ENCODE measurements around the gene GPR39. TPM values are rescaled to one million over a fixed set of nuclear protein-coding genes. Genes with fewer than 3 reads are reported as not detected.

GPR39 gene
- total RNA-seq, 1 donor, result 3.6 TPM

GRCh38 chr2:132633635-132634034, 217.0 kb downstream of the GPR39 start:
- no peaks in the 10 kb centered on the region for H3K36me3 ChIP-seq (ENCODE audit: insufficient read depth, low read length)
- H3K79me2 ChIP-seq (ENCODE audit: insufficient read depth, low read length), result no peaks in the 10 kb centered on the region
- DNase-seq (ENCODE audit: insufficient read length, low spot score, missing footprints), result no peak
- H3K4me1 ChIP-seq (ENCODE audit: insufficient read depth, low read length), result peaks cover 11% of the 10 kb centered on the region
- no peaks in the 10 kb centered on the region for H3K27me3 ChIP-seq (ENCODE audit: insufficient read depth, low read length)
- H3K4me2 ChIP-seq (ENCODE audit: insufficient read depth, low read length), result no peak overlapping the region
- H3K27ac ChIP-seq (ENCODE audit: low read depth, low read length), result no peak overlapping the region
- no peaks in the 10 kb centered on the region for H4K20me1 ChIP-seq (ENCODE audit: insufficient read depth, low read length)
- no peaks in the 10 kb centered on the region for H3K9me3 ChIP-seq (ENCODE audit: low read depth, low read length)
- TF ChIP-seq CTCF (IDR thresholded peaks at IDR 0.05; ENCODE audit: extremely low read depth, low read depth, low read length), result no peak
- H2AFZ ChIP-seq (ENCODE audit: low read length), result no peak overlapping the region
- H3K4me3 ChIP-seq (ENCODE audit: insufficient read depth, low read length), result no peak overlapping the region

DNA sequence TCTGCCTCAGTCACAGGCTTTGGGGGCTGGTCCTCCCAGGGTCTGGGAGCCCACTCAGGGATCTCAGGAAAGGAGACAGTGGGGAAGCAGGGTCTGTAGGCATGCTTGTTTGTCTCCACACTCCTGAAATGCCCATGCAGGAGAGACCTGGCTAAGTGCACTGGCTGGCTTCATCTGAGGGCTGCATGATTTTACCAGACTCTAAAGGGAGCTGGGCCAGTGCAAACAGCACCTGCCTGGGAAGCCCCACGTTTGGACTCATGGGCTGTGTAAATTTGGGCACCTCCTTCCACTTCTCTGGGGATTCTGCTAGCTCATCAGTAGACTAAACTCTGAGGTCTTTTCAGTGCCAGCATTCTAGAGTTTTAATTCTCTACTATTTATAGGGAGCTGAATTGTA, 219.7 kb downstream of the GPR39 start:
- peaks cover 11% of the 10 kb centered on the region for H3K4me1 ChIP-seq (ENCODE audit: insufficient read depth, low read length)
- H3K36me3 ChIP-seq (ENCODE audit: insufficient read depth, low read length), result no peaks in the 10 kb centered on the region
- H3K79me2 ChIP-seq (ENCODE audit: insufficient read depth, low read length), result no peaks in the 10 kb centered on the region
- no peak overlapping the region for H2AFZ ChIP-seq (ENCODE audit: low read length)
- H3K27me3 ChIP-seq (ENCODE audit: insufficient read depth, low read length), result no peaks in the 10 kb centered on the region
- TF ChIP-seq CTCF (IDR thresholded peaks at IDR 0.05; ENCODE audit: extremely low read depth, low read depth, low read length), result no peak
- no peaks in the 10 kb centered on the region for H4K20me1 ChIP-seq (ENCODE audit: insufficient read depth, low read length)
- H3K4me2 ChIP-seq (ENCODE audit: insufficient read depth, low read length), result no peak overlapping the region
- no peak overlapping the region for H3K27ac ChIP-seq (ENCODE audit: low read depth, low read length)
- no peaks in the 10 kb centered on the region for H3K9me3 ChIP-seq (ENCODE audit: low read depth, low read length)
- no peak overlapping the region for H3K4me3 ChIP-seq (ENCODE audit: insufficient read depth, low read length)
- no peak for DNase-seq (ENCODE audit: insufficient read length, low spot score, missing footprints)

DNA sequence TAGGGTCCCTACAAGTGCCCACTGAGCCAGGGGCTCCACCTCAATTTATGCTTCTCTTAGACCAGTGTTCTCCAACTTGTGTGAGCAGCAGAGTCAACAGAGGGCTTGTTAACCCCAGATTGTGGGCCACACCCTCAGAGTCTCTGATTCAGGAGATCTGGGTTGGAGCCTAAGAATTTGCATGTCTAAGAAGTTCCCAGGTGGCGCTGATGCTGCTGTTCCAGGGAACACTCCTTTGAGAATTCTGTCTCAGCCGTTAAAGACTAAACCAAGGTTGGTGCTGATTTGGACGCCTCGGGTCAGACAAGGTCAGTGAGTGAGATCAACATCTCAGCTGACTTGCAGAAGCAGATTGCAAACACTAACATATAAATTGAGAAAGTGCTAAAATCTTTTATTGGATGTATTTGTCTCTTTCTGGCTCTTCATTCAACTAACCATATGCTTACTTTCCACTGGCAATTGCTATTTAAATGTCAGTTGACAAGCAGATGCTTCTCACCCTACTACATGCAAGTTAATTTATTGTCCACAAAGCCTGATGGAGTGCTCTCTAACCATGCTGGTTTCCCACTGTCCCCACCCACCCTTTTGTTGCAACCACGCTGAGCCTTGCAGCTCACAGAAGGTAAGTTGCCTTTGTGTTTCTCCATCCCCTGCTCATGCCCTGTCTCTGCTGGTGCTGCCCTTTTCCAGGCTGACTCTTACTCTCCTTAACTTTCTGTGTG, 221.9 kb downstream of the GPR39 start:
- Histone ChIP-seq H3K36me3 (ENCODE audit: insufficient read depth, low read length) (no peaks in the 10 kb centered on the region), H3K27ac (ENCODE audit: low read depth, low read length) (no peak overlapping the region), H2AFZ (ENCODE audit: low read length) (no peak overlapping the region), H3K79me2 (ENCODE audit: insufficient read depth, low read length) (no peaks in the 10 kb centered on the region), H3K9me3 (ENCODE audit: low read depth, low read length) (no peaks in the 10 kb centered on the region), H3K4me3 (ENCODE audit: insufficient read depth, low read length) (no peak overlapping the region), H3K4me2 (ENCODE audit: insufficient read depth, low read length) (no peak overlapping the region), H3K4me1 (ENCODE audit: insufficient read depth, low read length) (no peaks in the 10 kb centered on the region), H4K20me1 (ENCODE audit: insufficient read depth, low read length) (no peaks in the 10 kb centered on the region), H3K27me3 (ENCODE audit: insufficient read depth, low read length) (no peaks in the 10 kb centered on the region)
- TF ChIP-seq CTCF (IDR thresholded peaks at IDR 0.05; ENCODE audit: extremely low read depth, low read depth, low read length), result no peak
- DNase-seq (ENCODE audit: insufficient read length, low spot score, missing footprints), result no peak

GRCh38 chr2:132640116-132640515, 223.5 kb downstream of the GPR39 start:
- Histone ChIP-seq H3K4me2 (ENCODE audit: insufficient read depth, low read length) (no peak overlapping the region), H3K27me3 (ENCODE audit: insufficient read depth, low read length) (no peaks in the 10 kb centered on the region), H3K36me3 (ENCODE audit: insufficient read depth, low read length) (no peaks in the 10 kb centered on the region), H3K9me3 (ENCODE audit: low read depth, low read length) (no peaks in the 10 kb centered on the region), H2AFZ (ENCODE audit: low read length) (no peak overlapping the region), H3K4me1 (ENCODE audit: insufficient read depth, low read length) (no peaks in the 10 kb centered on the region), H3K79me2 (ENCODE audit: insufficient read depth, low read length) (no peaks in the 10 kb centered on the region), H4K20me1 (ENCODE audit: insufficient read depth, low read length) (no peaks in the 10 kb centered on the region), H3K4me3 (ENCODE audit: insufficient read depth, low read length) (no peak overlapping the region), H3K27ac (ENCODE audit: low read depth, low read length) (no peak overlapping the region)
- no peak for DNase-seq (ENCODE audit: insufficient read length, low spot score, missing footprints)
- TF ChIP-seq CTCF (IDR thresholded peaks at IDR 0.05; ENCODE audit: extremely low read depth, low read depth, low read length), result no peak
